Endothelial cell of umbilical vein (primary cell): ENCODE data around the gene STAC3. TPM values are rescaled to one million over a fixed set of nuclear protein-coding genes. Genes with fewer than 3 reads are reported as not detected.

Experiments used
- BruUV-seq: library from RNA; stranded (reverse); fragments of 400-500 nt; replicated peaks from 2 replicates; lab custom pipeline; 2021; lab: Mats Ljungman, UMichigan
- CTCF ChIA-PET: fragments of 300-600, 350-600 bp; sonication (Branson Sonifier 250); formaldehyde crosslinking; loops from one replicate; lab custom pipeline; 2021; ENCODE audit warnings: antibody characterized with exemption, inconsistent platforms; lab: Charles Lee
- POLR2A ChIA-PET: fragments of 300-600, 350-600 bp; sonication (Branson Sonifier 250); formaldehyde crosslinking; loops from one replicate; lab custom pipeline; 2021; ENCODE audit warnings: antibody characterized with exemption, inconsistent platforms; lab: Charles Lee
- DNase-seq: peaks from one replicate; pipeline ENCODE4 v3.0.0-alpha.2; 2011; ENCODE audit warnings: low read depth, low spot score
- FAIRE-seq: peaks from 2 replicates; lab custom pipeline; 2011; peaks lifted over from hg19 to GRCh38; lab: Jason Lieb, UNC
- H2AFZ ChIP-seq: 2 replicates; pipeline ENCODE4 v1.6.0; 2012; ENCODE audit warnings: low read depth, low read length, control low read depth, inconsistent platforms
- H3K27ac ChIP-seq: 2 replicates; pipeline ENCODE4 v1.5.1; 2011; ENCODE audit warnings: low read depth, mild to moderate bottlenecking, control low read depth, low read length, moderate library complexity; ENCODE audit not compliant: insufficient read depth
- H3K27me3 ChIP-seq, 2 experiments: 2 replicates each; pipeline versions ENCODE4 v1.6.0 to v1.6.1; 2011; ENCODE audit warnings: low read length in 2 of 2, mixed read lengths in 1 of 2; ENCODE audit not compliant: control insufficient read depth in 2 of 2, insufficient read depth in 2 of 2
- H3K36me3 ChIP-seq, 2 experiments: 2 replicates in 1 of 2; 3 replicates in 1 of 2; pipeline ENCODE4 v1.5.1; 2011; ENCODE audit warnings: low read length in 2 of 2, mild to moderate bottlenecking in 1 of 2, moderate library complexity in 1 of 2; ENCODE audit not compliant: control insufficient read depth in 2 of 2, insufficient read depth in 2 of 2; ENCODE audit errors: extremely low read depth in 1 of 2
- H3K4me1 ChIP-seq: 3 replicates; pipeline ENCODE4 v1.5.1; 2011; ENCODE audit warnings: mild to moderate bottlenecking, low read length; ENCODE audit not compliant: control insufficient read depth, insufficient read depth; ENCODE audit errors: extremely low read depth
- H3K4me2 ChIP-seq: 2 replicates; pipeline ENCODE4 v1.6.1; 2011; ENCODE audit warnings: low read length, control low read depth, mixed read lengths; ENCODE audit not compliant: insufficient read depth
- H3K4me3 ChIP-seq, 3 experiments: fragments of 200-600 bp in 1 of 3; sonication (generic), shearing (Covaris generic) in 1 of 3; replicated peaks in 1 of 3; 2 replicates each; pipeline ENCODE4 v1.5.1; 2011 to 2016; ENCODE audit warnings: control low read depth in 3 of 3, low read length in 3 of 3, mild to moderate bottlenecking in 2 of 3, inconsistent platforms in 1 of 3, low read depth in 1 of 3, moderate library complexity in 1 of 3; ENCODE audit not compliant: insufficient read depth in 1 of 3
- H3K79me2 ChIP-seq: 2 replicates; pipeline ENCODE4 v1.6.0; 2012; ENCODE audit warnings: low read length, inconsistent platforms; ENCODE audit not compliant: control insufficient read depth, insufficient read depth
- H3K9ac ChIP-seq: replicated peaks from 2 replicates; pipeline ENCODE3; 2011; ENCODE audit warnings: low read length, control low read depth; ENCODE audit not compliant: insufficient read depth; ENCODE audit errors: extremely low read depth
- H3K9me1 ChIP-seq: replicated peaks from 3 replicates; pipeline ENCODE4 v1.6.0; 2011; ENCODE audit warnings: mild to moderate bottlenecking, low read length; ENCODE audit not compliant: control insufficient read depth, insufficient read depth; ENCODE audit errors: extremely low read depth
- H3K9me3 ChIP-seq: replicated peaks from 2 replicates; pipeline ENCODE4 v1.5.1; 2012; ENCODE audit warnings: low read length, inconsistent platforms; ENCODE audit not compliant: control insufficient read depth, insufficient read depth
- H4K20me1 ChIP-seq: replicated peaks from 2 replicates; pipeline ENCODE3; 2011; ENCODE audit warnings: mild to moderate bottlenecking, low read length; ENCODE audit not compliant: control insufficient read depth, insufficient read depth; ENCODE audit errors: extremely low read depth
- CTCF ChIP-seq, 2 donors: IDR thresholded peaks; 1 replicate in 1 of 2; 2 replicates in 1 of 2; pipeline ENCODE4 v1.5.1; 2011; ENCODE audit warnings: low read length in 2 of 2, mild to moderate bottlenecking in 2 of 2, moderate library complexity in 2 of 2, control low read depth in 1 of 2, inconsistent platforms in 1 of 2, low read depth in 1 of 2; ENCODE audit not compliant: insufficient read depth in 1 of 2; ENCODE audit errors: extremely low read depth in 1 of 2
- EZH2 ChIP-seq: IDR thresholded peaks from 2 replicates; pipeline ENCODE4 v1.6.1; 2012; ENCODE audit warnings: borderline replicate concordance, low read depth, mild to moderate bottlenecking, moderate library complexity, low read length, inconsistent platforms; ENCODE audit not compliant: severe bottlenecking
- FOS ChIP-seq: IDR thresholded peaks from 2 replicates; pipeline ENCODE4 v1.6.1; 2011; ENCODE audit warnings: mild to moderate bottlenecking, low read length, moderate library complexity, borderline replicate concordance; ENCODE audit not compliant: insufficient read depth
- GATA2 ChIP-seq: IDR thresholded peaks from 2 replicates; pipeline ENCODE4 v1.7.0; 2011; ENCODE audit warnings: low read depth, mild to moderate bottlenecking, moderate library complexity, mixed read lengths, low read length; ENCODE audit not compliant: insufficient read length, insufficient read depth
- JUN ChIP-seq: IDR thresholded peaks from 2 replicates; pipeline ENCODE4 v1.6.1; 2011; ENCODE audit warnings: borderline replicate concordance, low read depth; ENCODE audit not compliant: insufficient read length, insufficient read depth
- MAX ChIP-seq: IDR thresholded peaks from 2 replicates; pipeline ENCODE4 v1.6.1; 2011; ENCODE audit not compliant: insufficient read depth, insufficient read length
- MYC ChIP-seq: IDR thresholded peaks from one replicate; pipeline ENCODE4 v1.6.1; 2011; ENCODE audit warnings: mild to moderate bottlenecking, low read depth, low read length
- POLR2A ChIP-seq: IDR thresholded peaks from 2 replicates; pipeline ENCODE4 v1.6.1; 2012; ENCODE audit warnings: low read depth, mild to moderate bottlenecking, control low read depth, low read length
- POLR2AphosphoS5 ChIP-seq: IDR thresholded peaks from 2 replicates; pipeline ENCODE4 v1.6.1; 2012; ENCODE audit warnings: low read depth, mild to moderate bottlenecking, control low read depth, low read length, moderate library complexity; ENCODE audit not compliant: insufficient read depth
- dilution Hi-C: fragments of 300-500 bp; cut with MboI; formaldehyde crosslinking; loops from one replicate; pipeline ENCODE4 v1.15.0; 2019; ENCODE audit warnings: low sequenced_read_pairs; ENCODE audit not compliant: extremely low pct_ligation_motif_present
- intact Hi-C: fragments of 100-400 bp; cut with micrococcal nuclease; formaldehyde crosslinking; loops from one replicate; pipeline ENCODE4 v1.10.0; 2022
- polyA plus RNA-seq, 4 experiments: library from polyadenylated mRNA; depleted of rRNA in 3 of 4; stranded (reverse) in 3 of 4; unstranded in 1 of 4; fragments of >200 nt; gene quantifications; 2 replicates each; pipeline versions ENCODE4 v1.2.1 to v1.2.3, GENCODE V29; 2011 to 2012; ENCODE audit warnings: missing spikeins in 1 of 4
- total RNA-seq: library from RNA; stranded (reverse); gene quantifications from 2 replicates; pipeline ENCODE4 v1.2.3, GENCODE V29; 2021

Gene STAC3
- total and polyA plus RNA-seq, 2 donors (not counting 3 experiments of a cell fraction or from before 2014, with no cell fraction given), result 0.36 to 0.55 TPM

- dilution Hi-C loops, result no loop called here
- Histone ChIP-seq H3K4me1 (peaks cover 10% of the 10 kb centered on the region), H3K9me1 (no peaks in the 10 kb centered on the region), H3K79me2 (no peaks in the 10 kb centered on the region), H3K9ac (no peak overlapping the region), H3K4me3 (no peak overlapping the region), H3K27me3 (no peaks in the 10 kb centered on the region), H3K27ac (no peak overlapping the region), H2AFZ (no peak overlapping the region), H3K4me2 (no peak overlapping the region), H3K9me3 (no peaks in the 10 kb centered on the region), H3K36me3 (peaks cover 4 to 5% of the 10 kb centered on the region in 2 experiments), H4K20me1 (no peaks in the 10 kb centered on the region)
- POLR2A ChIA-PET, result interaction anchor here (0.5 kb wide), 1 partner anchor 43 kb away, joined by 3 read pairs; no protein-coding TSS in a partner anchor
- BruUV-seq, result no TSS peak
- DNase-seq (no peak), FAIRE-seq (no peak)
- CTCF ChIA-PET, result interaction anchor here (0.8 to 2.1 kb wide), 5 partner anchors 31 to 178 kb away, joined by 3 to 7 read pairs (median 4); partner anchors contain the start of gene SHMT2
- TF ChIP-seq POLR2AphosphoS5, result no peak
- TF ChIP-seq FOS, result no peak
- TF ChIP-seq POLR2A, result no peak
- no peak for TF ChIP-seq CTCF (IDR thresholded peaks at IDR 0.05; ENCODE audit: extremely low read depth in 1 of 2, insufficient read depth in 1 of 2, low read depth in 1 of 2, low read length in 2 of 2)
- no peak for TF ChIP-seq MYC
- no peak for TF ChIP-seq GATA2
- TF ChIP-seq JUN, result no peak
- no peak for TF ChIP-seq MAX
- TF ChIP-seq EZH2, result no peak
- intact Hi-C loops, result no loop called here
Measured at GRCh38 chr12:57273516-57273915, 22.5 kb upstream of the STAC3 start.
